Measurements from ENCODE around the gene MFAP4. TPM values are rescaled to one million over a fixed set of nuclear protein-coding genes. Genes with fewer than 3 reads are reported as not detected.

MFAP4 gene
- polyA plus RNA-seq, 1 donor from 2014 or later: not detected

DNA sequence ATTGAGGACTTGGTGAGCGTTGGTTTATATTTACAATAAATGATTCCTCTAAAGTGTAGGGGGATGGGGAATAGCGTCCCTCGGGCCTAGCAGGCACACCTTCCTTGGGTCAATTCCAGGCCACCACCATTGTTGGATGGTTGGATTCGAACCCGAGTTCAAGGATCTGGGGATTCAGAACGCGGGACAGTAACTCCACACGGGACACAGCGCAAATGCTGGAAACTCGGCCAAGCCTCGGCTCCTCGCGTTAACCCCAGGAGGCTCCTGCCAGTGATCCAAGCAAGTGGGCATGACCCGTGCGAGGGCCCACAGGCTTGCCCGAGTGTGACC is 25.1 kb downstream of the MFAP4 start:
- H3K27ac ChIP-seq (ENCODE audit: low read length): peak overlapping the region; percentile 82
- H3K36me3 ChIP-seq (ENCODE audit: insufficient read depth, low read length): peaks cover 13% of the 10 kb centered on the region
- H3K9me2 ChIP-seq (ENCODE audit: insufficient read depth, low read length): no peaks in the 10 kb centered on the region
- H2AFZ ChIP-seq (ENCODE audit: low read depth, low read length): peak overlapping the region; percentile 76
- TF ChIP-seq, protein P1, sequence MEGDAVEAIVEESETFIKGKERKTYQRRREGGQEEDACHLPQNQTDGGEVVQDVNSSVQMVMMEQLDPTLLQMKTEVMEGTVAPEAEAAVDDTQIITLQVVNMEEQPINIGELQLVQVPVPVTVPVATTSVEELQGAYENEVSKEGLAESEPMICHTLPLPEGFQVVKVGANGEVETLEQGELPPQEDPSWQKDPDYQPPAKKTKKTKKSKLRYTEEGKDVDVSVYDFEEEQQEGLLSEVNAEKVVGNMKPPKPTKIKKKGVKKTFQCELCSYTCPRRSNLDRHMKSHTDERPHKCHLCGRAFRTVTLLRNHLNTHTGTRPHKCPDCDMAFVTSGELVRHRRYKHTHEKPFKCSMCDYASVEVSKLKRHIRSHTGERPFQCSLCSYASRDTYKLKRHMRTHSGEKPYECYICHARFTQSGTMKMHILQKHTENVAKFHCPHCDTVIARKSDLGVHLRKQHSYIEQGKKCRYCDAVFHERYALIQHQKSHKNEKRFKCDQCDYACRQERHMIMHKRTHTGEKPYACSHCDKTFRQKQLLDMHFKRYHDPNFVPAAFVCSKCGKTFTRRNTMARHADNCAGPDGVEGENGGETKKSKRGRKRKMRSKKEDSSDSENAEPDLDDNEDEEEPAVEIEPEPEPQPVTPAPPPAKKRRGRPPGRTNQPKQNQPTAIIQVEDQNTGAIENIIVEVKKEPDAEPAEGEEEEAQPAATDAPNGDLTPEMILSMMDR (IDR thresholded peaks at IDR 0.05; ENCODE audit: poor library complexity, severe bottlenecking): no peak
- TF ChIP-seq RAD21 (conservative IDR thresholded peaks at IDR 0.05) (peak; percentile 9), POLR2AphosphoS5 (IDR thresholded peaks at IDR 0.05) (no peak)
- TF ChIP-seq, protein P2, sequence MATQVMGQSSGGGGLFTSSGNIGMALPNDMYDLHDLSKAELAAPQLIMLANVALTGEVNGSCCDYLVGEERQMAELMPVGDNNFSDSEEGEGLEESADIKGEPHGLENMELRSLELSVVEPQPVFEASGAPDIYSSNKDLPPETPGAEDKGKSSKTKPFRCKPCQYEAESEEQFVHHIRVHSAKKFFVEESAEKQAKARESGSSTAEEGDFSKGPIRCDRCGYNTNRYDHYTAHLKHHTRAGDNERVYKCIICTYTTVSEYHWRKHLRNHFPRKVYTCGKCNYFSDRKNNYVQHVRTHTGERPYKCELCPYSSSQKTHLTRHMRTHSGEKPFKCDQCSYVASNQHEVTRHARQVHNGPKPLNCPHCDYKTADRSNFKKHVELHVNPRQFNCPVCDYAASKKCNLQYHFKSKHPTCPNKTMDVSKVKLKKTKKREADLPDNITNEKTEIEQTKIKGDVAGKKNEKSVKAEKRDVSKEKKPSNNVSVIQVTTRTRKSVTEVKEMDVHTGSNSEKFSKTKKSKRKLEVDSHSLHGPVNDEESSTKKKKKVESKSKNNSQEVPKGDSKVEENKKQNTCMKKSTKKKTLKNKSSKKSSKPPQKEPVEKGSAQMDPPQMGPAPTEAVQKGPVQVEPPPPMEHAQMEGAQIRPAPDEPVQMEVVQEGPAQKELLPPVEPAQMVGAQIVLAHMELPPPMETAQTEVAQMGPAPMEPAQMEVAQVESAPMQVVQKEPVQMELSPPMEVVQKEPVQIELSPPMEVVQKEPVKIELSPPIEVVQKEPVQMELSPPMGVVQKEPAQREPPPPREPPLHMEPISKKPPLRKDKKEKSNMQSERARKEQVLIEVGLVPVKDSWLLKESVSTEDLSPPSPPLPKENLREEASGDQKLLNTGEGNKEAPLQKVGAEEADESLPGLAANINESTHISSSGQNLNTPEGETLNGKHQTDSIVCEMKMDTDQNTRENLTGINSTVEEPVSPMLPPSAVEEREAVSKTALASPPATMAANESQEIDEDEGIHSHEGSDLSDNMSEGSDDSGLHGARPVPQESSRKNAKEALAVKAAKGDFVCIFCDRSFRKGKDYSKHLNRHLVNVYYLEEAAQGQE (IDR thresholded peaks at IDR 0.05; ENCODE audit: borderline replicate concordance): peak; percentile 13
- peaks cover 7% of the 10 kb centered on the region for H3K79me2 ChIP-seq (replicated peaks; ENCODE audit: insufficient read depth, low read length)
- H3K9ac ChIP-seq (ENCODE audit: low read length): peak overlapping the region; percentile 87
- no peaks in the 10 kb centered on the region for H4K20me1 ChIP-seq (ENCODE audit: insufficient read depth)
- no peaks in the 10 kb centered on the region for H3K27me3 ChIP-seq (ENCODE audit: insufficient read depth, low read depth, low read length)
- no peaks in the 10 kb centered on the region for H3K9me3 ChIP-seq (ENCODE audit: low read length)
- H3K4me3 ChIP-seq (ENCODE audit: low read length): peak overlapping the region; percentile 98
- H3F3A ChIP-seq (ENCODE audit: insufficient read depth, low read length, poor library complexity, severe bottlenecking): no peaks in the 10 kb centered on the region
- peak overlapping the region; percentile 91 for H3K4me2 ChIP-seq (ENCODE audit: low read length)

DNA sequence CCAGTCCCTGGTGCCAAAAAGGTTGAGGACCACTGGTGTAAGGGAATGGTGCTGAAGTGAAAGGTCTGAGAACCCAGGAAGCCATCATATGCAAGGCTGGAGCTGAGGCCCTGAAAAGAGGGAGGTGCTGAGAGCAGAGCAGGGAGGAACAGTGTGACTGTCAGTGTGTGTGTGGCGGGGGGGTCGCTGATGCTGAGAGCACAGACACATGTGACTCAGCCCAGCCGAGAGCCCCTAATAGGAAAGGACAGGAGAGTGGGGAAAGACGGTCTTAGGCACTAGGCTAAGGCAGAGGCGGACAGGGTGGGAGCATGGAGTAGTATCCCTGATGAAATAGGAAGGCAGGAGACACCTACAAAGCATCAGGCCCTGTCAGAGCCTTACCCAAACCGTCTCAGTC is 25.7 kb downstream of the MFAP4 start:
- H3K27ac ChIP-seq (ENCODE audit: low read length): no peak overlapping the region
- no peaks in the 10 kb centered on the region for H3K9me3 ChIP-seq (ENCODE audit: low read length)
- H3K27me3 ChIP-seq (ENCODE audit: insufficient read depth, low read depth, low read length): no peaks in the 10 kb centered on the region
- H3F3A ChIP-seq (ENCODE audit: insufficient read depth, low read length, poor library complexity, severe bottlenecking): no peaks in the 10 kb centered on the region
- H3K9me2 ChIP-seq (ENCODE audit: insufficient read depth, low read length): no peaks in the 10 kb centered on the region
- TF ChIP-seq, protein P1 (IDR thresholded peaks at IDR 0.05; ENCODE audit: poor library complexity, severe bottlenecking): no peak
- no peak for TF ChIP-seq RAD21 (conservative IDR thresholded peaks at IDR 0.05)
- no peak for TF ChIP-seq TAF1 (IDR thresholded peaks at IDR 0.05; ENCODE audit: low read depth)
- no peak for TF ChIP-seq SMC3 (conservative IDR thresholded peaks at IDR 0.05; ENCODE audit: poor library complexity)
- TF ChIP-seq, protein P2 (IDR thresholded peaks at IDR 0.05; ENCODE audit: borderline replicate concordance): no peak
- no peak for TF ChIP-seq POLR2AphosphoS5 (IDR thresholded peaks at IDR 0.05)
- no peak for TF ChIP-seq EP300 (conservative IDR thresholded peaks at IDR 0.05; ENCODE audit: poor library complexity, severe bottlenecking)
- no peak for TF ChIP-seq MXI1 (conservative IDR thresholded peaks at IDR 0.05; ENCODE audit: poor library complexity, severe bottlenecking)
- peaks cover 13% of the 10 kb centered on the region for H3K36me3 ChIP-seq (ENCODE audit: insufficient read depth, low read length)
- H3K4me3 ChIP-seq (ENCODE audit: low read length): peak overlapping the region; percentile 98
- H3K79me2 ChIP-seq (replicated peaks; ENCODE audit: insufficient read depth, low read length): peaks cover 7% of the 10 kb centered on the region
- H2AFZ ChIP-seq (ENCODE audit: low read depth, low read length): no peak overlapping the region
- H3K9ac ChIP-seq (ENCODE audit: low read length): peak overlapping the region; percentile 87
- H3K4me2 ChIP-seq (ENCODE audit: low read length): peak overlapping the region; percentile 91
- no peaks in the 10 kb centered on the region for H4K20me1 ChIP-seq (ENCODE audit: insufficient read depth)

Measured in neural cell (in vitro differentiated cells).